HEK293 (cell line): Measurements from ENCODE around the gene TRMT61A.

ENCODE experiments used
- CTCF ChIA-PET: fragments of 350-600 bp; formaldehyde crosslinking; extraction: SDS; loops from one replicate; lab custom pipeline; 2021; ENCODE audit warnings: antibody characterized with exemption; lab: Yijun Ruan, JAX
- POLR2A ChIA-PET: fragments of 300-600 bp; formaldehyde crosslinking; extraction: SDS; loops from one replicate; lab custom pipeline; 2020; ENCODE audit warnings: antibody characterized with exemption, inconsistent platforms; lab: Yijun Ruan, JAX
- H3K27ac ChIP-seq: fragments of 200-500 bp; sonication (Bioruptor generic); 2 replicates; pipeline ENCODE4 v1.5.1; 2014; ENCODE audit warnings: low read depth, low read length, control low read depth, inconsistent platforms; ENCODE audit errors: extremely low read depth
- H3K36me3 ChIP-seq, 2 experiments: fragments of 200-500 bp in 1 of 2; sonication (Bioruptor generic) in 1 of 2; 1 replicate in 1 of 2; 2 replicates in 1 of 2; pipeline ENCODE4 v1.5.1; 2014 to 2017; ENCODE audit warnings: inconsistent platforms in 2 of 2, low read length in 2 of 2; ENCODE audit not compliant: control insufficient read depth in 2 of 2, insufficient read depth in 1 of 2
- H3K4me1 ChIP-seq: fragments of 200-500 bp; sonication (Bioruptor generic); 2 replicates; pipeline ENCODE4 v1.5.1; 2014; ENCODE audit warnings: mild to moderate bottlenecking, low read length, inconsistent platforms; ENCODE audit not compliant: control insufficient read depth, insufficient read depth
- H3K4me3 ChIP-seq: 2 replicates; pipeline ENCODE4 v1.5.1; 2011; ENCODE audit warnings: low read depth, mild to moderate bottlenecking, control low read depth, low read length, moderate library complexity
- H3K9me3 ChIP-seq: fragments of 200-500 bp; sonication (Bioruptor generic); 2 replicates; pipeline ENCODE4 v1.5.1; 2014; ENCODE audit warnings: low read depth, low read length, inconsistent platforms; ENCODE audit not compliant: control insufficient read depth, insufficient read depth
- GLI4 ChIP-seq: fragments of 450-650 bp; formaldehyde crosslinking; IDR thresholded peaks from 2 replicates; pipeline ENCODE4 v1.5.1; 2016; ENCODE audit warnings: missing biosample characterization, missing genetic modification characterization
- GLIS1 ChIP-seq: fragments of 450-650 bp; formaldehyde crosslinking; IDR thresholded peaks from 2 replicates; pipeline ENCODE4 v1.5.1; 2016; ENCODE audit warnings: missing biosample characterization, missing genetic modification characterization
- KLF16 ChIP-seq: fragments of 450-650 bp; formaldehyde crosslinking; IDR thresholded peaks from 2 replicates; pipeline ENCODE4 v1.5.1; 2017; ENCODE audit warnings: missing biosample characterization, missing genetic modification characterization
- KLF7 ChIP-seq: fragments of 450-650 bp; formaldehyde crosslinking; IDR thresholded peaks from 2 replicates; pipeline ENCODE4 v1.5.1; 2016; ENCODE audit warnings: missing biosample characterization, missing genetic modification characterization, borderline replicate concordance
- KLF9 ChIP-seq: fragments of 450-650 bp; formaldehyde crosslinking; IDR thresholded peaks from 2 replicates; pipeline ENCODE4 v1.5.1; 2016; ENCODE audit warnings: missing biosample characterization, missing genetic modification characterization, low read depth
- REPIN1 ChIP-seq: fragments of 450-650 bp; formaldehyde crosslinking; IDR thresholded peaks from 2 replicates; pipeline ENCODE4 v1.5.1; 2017; ENCODE audit warnings: missing biosample characterization, missing genetic modification characterization, low read depth
- SETDB1 ChIP-seq: IDR thresholded peaks from one replicate; pipeline ENCODE4 v1.6.1; 2017; ENCODE audit warnings: mild to moderate bottlenecking, low read length, moderate library complexity, mixed read lengths; ENCODE audit not compliant: insufficient read length
- SP7 ChIP-seq: fragments of 450-650 bp; formaldehyde crosslinking; IDR thresholded peaks from 2 replicates; pipeline ENCODE4 v1.5.1; 2016; ENCODE audit warnings: missing biosample characterization, missing genetic modification characterization
- TRIM28 ChIP-seq: IDR thresholded peaks from 2 replicates; pipeline ENCODE4 v1.6.1; 2011; ENCODE audit warnings: low read length, control low read depth, borderline replicate concordance
- WT1 ChIP-seq: fragments of 450-650 bp; formaldehyde crosslinking; IDR thresholded peaks from 2 replicates; pipeline ENCODE4 v1.5.1; 2016; ENCODE audit warnings: missing biosample characterization, missing genetic modification characterization
- YY1 ChIP-seq: fragments of 450-650 bp; formaldehyde crosslinking; IDR thresholded peaks from 2 replicates; pipeline ENCODE4 v1.5.1; 2018; ENCODE audit warnings: missing biosample characterization, missing genetic modification characterization
- ZBTB26 ChIP-seq: fragments of 450-650 bp; formaldehyde crosslinking; optimal IDR thresholded peaks from 2 replicates; pipeline ENCODE3; 2016; ENCODE audit warnings: missing biosample characterization, mild to moderate bottlenecking, missing genetic modification characterization
- ZBTB49 ChIP-seq: fragments of 450-650 bp; formaldehyde crosslinking; IDR thresholded peaks from 2 replicates; pipeline ENCODE4 v1.5.1; 2016; ENCODE audit warnings: missing biosample characterization, missing genetic modification characterization, low read depth
- ZFHX2 ChIP-seq: fragments of 450-650 bp; formaldehyde crosslinking; conservative IDR thresholded peaks from 2 replicates; pipeline ENCODE4 v1.5.1; 2016; ENCODE audit warnings: missing biosample characterization, missing genetic modification characterization
- ZFP69B ChIP-seq: fragments of 450-650 bp; formaldehyde crosslinking; IDR thresholded peaks from 2 replicates; pipeline ENCODE4 v1.5.1; 2016; ENCODE audit warnings: missing biosample characterization, missing genetic modification characterization
- ZNF121 ChIP-seq: fragments of 450-650 bp; formaldehyde crosslinking; IDR thresholded peaks from 2 replicates; pipeline ENCODE4 v1.5.1; 2016; ENCODE audit warnings: missing biosample characterization, missing genetic modification characterization
- ZNF132 ChIP-seq: fragments of 450-650 bp; formaldehyde crosslinking; IDR thresholded peaks from 2 replicates; pipeline ENCODE4 v1.5.1; 2017; ENCODE audit warnings: missing biosample characterization, missing genetic modification characterization, borderline replicate concordance
- ZNF133 ChIP-seq: fragments of 450-650 bp; formaldehyde crosslinking; IDR thresholded peaks from 2 replicates; pipeline ENCODE4 v1.5.1; 2016; ENCODE audit warnings: missing biosample characterization, missing genetic modification characterization
- ZNF18 ChIP-seq: fragments of 450-650 bp; formaldehyde crosslinking; IDR thresholded peaks from 2 replicates; pipeline ENCODE4 v1.5.1; 2016; ENCODE audit warnings: missing biosample characterization, missing genetic modification characterization
- ZNF223 ChIP-seq: fragments of 450-650 bp; formaldehyde crosslinking; IDR thresholded peaks from 2 replicates; pipeline ENCODE4 v1.5.1; 2016; ENCODE audit warnings: missing biosample characterization, missing genetic modification characterization
- ZNF24 ChIP-seq: fragments of 450-650 bp; formaldehyde crosslinking; IDR thresholded peaks from 2 replicates; pipeline ENCODE4 v1.5.1; 2016; ENCODE audit warnings: missing biosample characterization, missing genetic modification characterization
- ZNF274 ChIP-seq, 2 experiments: fragments of 200-500 bp in 1 of 2; fragments of 450-650 bp in 1 of 2; sonication (Bioruptor generic) in 1 of 2; formaldehyde crosslinking in 1 of 2; IDR thresholded peaks; 2 replicates each; pipeline versions ENCODE4 v1.5.1 to v1.6.1; 2014 to 2016; ENCODE audit warnings: borderline replicate concordance in 1 of 2, inconsistent platforms in 1 of 2, low read length in 1 of 2, missing biosample characterization in 1 of 2, missing genetic modification characterization in 1 of 2
- ZNF366 ChIP-seq: fragments of 450-650 bp; formaldehyde crosslinking; conservative IDR thresholded peaks from 2 replicates; pipeline ENCODE4 v1.5.1; 2016; ENCODE audit warnings: missing biosample characterization, missing genetic modification characterization
- ZNF398 ChIP-seq: fragments of 450-650 bp; formaldehyde crosslinking; IDR thresholded peaks from 2 replicates; pipeline ENCODE4 v1.5.1; 2017; ENCODE audit warnings: missing biosample characterization, missing genetic modification characterization
- ZNF530 ChIP-seq: fragments of 450-650 bp; formaldehyde crosslinking; IDR thresholded peaks from 2 replicates; pipeline ENCODE4 v1.5.1; 2016; ENCODE audit warnings: low read depth, missing biosample characterization, missing genetic modification characterization
- ZNF621 ChIP-seq: fragments of 450-650 bp; formaldehyde crosslinking; IDR thresholded peaks from 2 replicates; pipeline ENCODE4 v1.5.1; 2017; ENCODE audit warnings: missing biosample characterization, missing genetic modification characterization
- ZNF629 ChIP-seq: fragments of 450-650 bp; formaldehyde crosslinking; IDR thresholded peaks from 2 replicates; pipeline ENCODE4 v1.5.1; 2017; ENCODE audit warnings: missing biosample characterization, missing genetic modification characterization
- ZNF645 ChIP-seq: fragments of 450-650 bp; formaldehyde crosslinking; IDR thresholded peaks from 2 replicates; pipeline ENCODE4; 2016; ENCODE audit warnings: missing biosample characterization, missing genetic modification characterization
- ZNF76 ChIP-seq: fragments of 450-650 bp; formaldehyde crosslinking; IDR thresholded peaks from 2 replicates; pipeline ENCODE4; 2016; ENCODE audit warnings: low read depth, missing biosample characterization, missing genetic modification characterization, borderline replicate concordance

The TRMT61A gene

GRCh38 chr14:103562429-103563225, 33.6 kb downstream of the TRMT61A start, which contains the start of the genes BAG5 and COA8:
Gene BAG5, minus strand, starts transcription at chr14:103562657. Its CDS starts 1,493 bp downstream, at chr14:103561164.
Gene COA8, plus strand, starts transcription at chr14:103562960. Its CDS starts 42 bp downstream, at chr14:103563002.
- H3K36me3 ChIP-seq = peaks cover 14 to 19% of the 10 kb centered on the region in 2 experiments
- peak within 1 kb of the TSS; percentile 100 for H3K4me3 ChIP-seq
- no peaks in the 10 kb centered on the region for H3K9me3 ChIP-seq
- POLR2A ChIA-PET = interaction anchor here (0.5 to 2.5 kb wide), 6 partner anchors 9 to 153 kb away, joined by 3 to 8 read pairs (median 5); partner anchors contain the start of genes CKB, TRMT61A, XRCC3 and ZFYVE21
- CTCF ChIA-PET = interaction anchor here (2.4 kb wide), 1 partner anchor 15 kb away, joined by 11 read pairs; no protein-coding TSS in a partner anchor
- peaks cover 31% of the 10 kb centered on the region for H3K4me1 ChIP-seq
- peak within 1 kb of the TSS; percentile 96 for H3K27ac ChIP-seq
- TF ChIP-seq ZNF629 (tag by site-specific recombination) (peak; percentile 5; the same call in 1 of the 2 replicates), ZFHX2 (tag by site-specific recombination) (peak; percentile 76; the same call in 1 of the 2 replicates), ZNF530 (no peak), GLIS1 (tag by site-specific recombination) (peak; percentile 67), ZNF223 (tag by site-specific recombination) (no peak), ZNF18 (tag by site-specific recombination) (no peak), ZNF645 (tag by site-specific recombination) (no peak), ZNF76 (tag by site-specific recombination) (peak; percentile 32; the same call in 1 of the 2 replicates), SP7 (tag by site-specific recombination) (peak; percentile 26; the same call in 1 of the 2 replicates), ZNF121 (tag by site-specific recombination) (peak; percentile 56; the same call in 1 of the 2 replicates), REPIN1 (no peak), ZNF398 (no peak; the same call in 1 of the 2 replicates), ZNF366 (0 out of 2 replicates have a peak, but pooled peaks have one; percentile 19), SETDB1 (no peak), ZNF274 (IDR thresholded peaks at IDR 0.05; ENCODE audit: low read length) (no peak), ZNF274 (tag by site-specific recombination; IDR thresholded peaks at IDR 0.05; ENCODE audit: borderline replicate concordance) (no peak), YY1 (tag by site-specific recombination) (peak; percentile 68), ZNF133 (tag by site-specific recombination) (no peak), WT1 (peak; percentile 43), GLI4 (tag by site-specific recombination) (no peak), ZBTB26 (tag by site-specific recombination) (peak; percentile 83), ZNF132 (tag by site-specific recombination) (no peak), TRIM28 (no peak), ZNF24 (tag by site-specific recombination) (peak; percentile 31; the same call in 1 of the 2 replicates), ZFP69B (tag by site-specific recombination) (no peak), KLF7 (tag by site-specific recombination) (peak; percentile 80; the same call in 1 of the 2 replicates), KLF9 (tag by site-specific recombination) (peak; percentile 97), ZNF621 (tag by site-specific recombination) (no peak), KLF16 (tag by site-specific recombination) (peak; percentile 75), ZBTB49 (tag by site-specific recombination) (no peak)
